Limb (tissue), 2 donors: ENCODE results near the gene HSPH1.

Experiments
- DNase-seq, 2 donors: peaks; one replicate each; pipeline ENCODE4 v3.0.0-alpha.2; 2016; ENCODE audit errors: extremely low spot score in 2 of 2

HSPH1 gene

GRCh38 chr13:31133621-31134020 is 28.1 kb downstream of the HSPH1 start:
- DNase-seq = no peak

DNA sequence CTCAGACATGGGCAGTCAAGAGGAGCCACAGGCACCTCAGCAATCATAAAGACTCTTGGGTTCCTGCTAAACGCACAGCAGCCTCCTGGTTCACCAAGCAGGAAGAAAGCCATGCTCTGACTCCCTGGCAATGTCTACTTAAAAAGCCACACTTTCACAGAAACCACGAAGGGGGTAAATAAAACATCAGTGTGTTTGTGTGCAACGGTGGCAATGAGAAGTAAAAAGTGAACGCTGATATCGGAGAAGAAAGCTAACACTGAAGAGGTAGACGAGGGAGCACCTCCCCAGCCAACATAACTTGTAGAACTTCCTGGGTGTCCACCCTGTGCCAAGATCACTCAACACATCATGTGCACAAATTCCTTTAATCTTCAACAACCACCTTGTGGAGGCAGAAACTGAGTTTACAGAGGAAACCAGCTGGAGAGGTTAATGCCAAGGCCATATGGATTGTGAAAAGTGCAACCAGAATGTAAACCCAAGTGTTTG is 30.2 kb downstream of the HSPH1 start:
- no peak for DNase-seq

DNA sequence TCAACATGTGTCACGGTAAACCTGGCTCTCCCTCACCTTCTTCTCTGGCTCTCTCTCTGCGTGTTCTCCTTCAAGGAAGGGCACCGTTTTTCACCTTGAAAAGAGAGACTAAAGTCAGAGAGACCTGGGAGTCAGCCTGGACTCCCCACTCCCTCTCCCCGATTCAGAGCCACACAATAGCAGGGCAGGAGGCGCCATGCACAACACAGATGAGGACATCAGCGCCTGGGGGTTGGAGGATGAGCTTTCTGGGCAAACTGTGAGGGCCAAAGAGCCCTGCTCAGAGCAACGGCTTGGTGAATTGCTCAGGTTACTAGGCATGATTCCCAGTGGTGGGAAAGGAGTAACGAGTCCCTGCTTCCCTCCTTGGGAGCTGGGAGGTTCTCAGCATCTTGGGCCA is 32.3 kb downstream of the HSPH1 start:
- DNase-seq = no peak

DNA sequence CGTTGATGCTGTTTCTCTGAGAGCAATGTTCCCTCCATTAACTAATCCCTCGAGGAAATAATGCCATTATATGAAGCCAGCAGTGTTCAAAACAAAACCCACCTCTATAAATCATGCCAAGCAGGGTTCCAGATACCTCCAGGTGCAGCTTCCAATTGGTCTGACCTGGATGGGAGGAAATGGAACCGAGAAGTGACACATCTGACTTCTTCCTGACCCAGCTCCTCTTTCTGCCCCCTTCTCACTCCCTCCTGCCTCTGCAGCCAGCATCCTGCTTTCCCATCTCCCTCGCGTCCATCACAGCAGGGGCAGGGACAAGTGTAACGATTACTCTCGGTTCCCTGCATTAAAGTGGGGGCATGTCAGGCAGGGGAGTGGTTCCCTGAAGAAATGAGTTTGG is 37.5 kb downstream of the HSPH1 start:
- DNase-seq = no peak

DNA sequence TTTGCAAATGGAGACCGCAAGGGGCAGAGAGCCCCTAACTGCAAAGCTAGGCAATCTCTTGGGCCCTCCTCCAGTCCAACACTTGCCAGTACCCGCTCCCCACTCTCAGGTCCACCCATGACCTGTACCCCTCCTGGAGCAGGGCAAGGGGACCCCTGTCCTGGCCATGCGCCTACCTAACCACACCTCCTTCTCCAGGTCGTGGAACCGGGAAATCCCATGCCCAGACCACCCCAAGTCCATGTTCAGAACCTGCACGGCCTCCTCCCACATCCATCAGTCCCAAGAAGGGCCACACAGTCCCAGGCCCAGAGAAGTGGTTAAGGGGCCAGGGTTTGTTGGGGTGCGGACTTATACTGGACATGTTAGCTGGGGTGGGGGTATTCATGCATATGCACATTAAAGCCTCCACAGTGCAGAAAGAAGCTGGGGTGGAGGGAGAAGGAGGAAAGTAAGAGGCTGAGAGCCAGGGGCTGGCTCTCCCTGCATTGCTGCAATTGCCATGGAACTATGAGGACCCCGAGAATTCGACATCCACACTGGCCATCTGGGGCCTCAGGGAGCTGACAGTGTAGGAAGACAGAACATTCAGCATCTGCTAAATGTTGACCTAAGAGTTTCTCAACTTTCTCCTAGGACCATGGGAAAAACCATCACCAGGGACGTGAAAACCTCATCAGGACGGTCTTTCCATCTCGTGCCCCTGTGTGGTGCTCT is 39.0 kb downstream of the HSPH1 start:
- DNase-seq = no peak

DNA sequence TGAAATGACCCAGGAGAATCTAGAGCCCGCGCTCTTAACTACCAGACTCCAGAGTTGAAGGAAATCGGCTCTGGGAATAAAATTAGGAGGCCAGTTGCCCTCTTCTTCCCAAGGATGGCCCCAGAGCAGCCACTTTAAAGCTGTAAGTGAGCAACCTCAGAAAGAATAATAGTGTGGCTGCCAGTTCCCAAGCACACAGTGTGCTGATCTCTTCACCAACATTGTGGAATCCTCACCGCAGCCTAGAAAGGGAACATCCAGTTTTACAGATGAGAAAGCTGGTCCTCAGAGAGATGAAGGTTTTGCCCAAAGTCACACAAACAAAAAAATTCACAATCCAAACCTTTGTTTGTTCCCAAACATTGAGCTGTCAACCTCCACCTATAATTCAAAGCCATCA is 39.6 kb downstream of the HSPH1 start:
- no peak for DNase-seq

DNA sequence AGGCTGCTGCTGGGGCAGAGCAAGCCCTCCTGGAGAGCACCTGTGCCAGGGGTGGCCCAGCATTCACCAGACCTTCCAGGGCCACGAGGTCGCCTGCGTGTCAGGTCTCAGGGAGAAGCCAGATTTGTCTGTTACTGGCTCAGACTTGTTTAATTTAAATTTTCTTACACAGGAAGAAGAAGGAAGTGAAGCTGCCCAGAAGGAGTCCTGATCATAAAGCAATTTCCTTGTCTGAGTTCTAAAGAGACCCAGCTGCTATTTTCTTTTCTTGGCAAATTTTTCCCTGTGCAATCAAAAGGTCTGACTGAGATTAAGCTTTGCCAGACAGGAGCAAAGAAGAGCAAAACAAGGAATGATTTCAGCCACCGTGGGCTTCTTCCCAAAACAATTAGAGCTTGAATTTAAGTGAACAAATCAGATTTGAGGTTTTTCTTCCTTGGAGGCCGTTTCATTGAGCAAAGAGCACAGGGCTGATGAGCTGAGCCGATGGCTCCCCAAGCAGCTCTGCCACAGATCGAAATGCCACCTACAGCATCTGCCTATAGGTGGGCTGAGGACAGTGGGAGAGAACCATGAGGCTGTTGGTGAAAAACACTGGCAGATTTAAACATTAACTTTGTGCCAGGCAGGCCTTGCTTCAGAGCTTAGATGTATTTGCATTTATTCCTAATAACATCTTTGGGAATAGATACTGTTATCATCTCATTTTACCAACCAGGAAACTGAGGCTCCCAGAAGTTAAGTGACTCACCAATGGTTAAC is 40.1 kb downstream of the HSPH1 start:
- peak in 1 of 2 donors; percentile 2 for DNase-seq

DNA sequence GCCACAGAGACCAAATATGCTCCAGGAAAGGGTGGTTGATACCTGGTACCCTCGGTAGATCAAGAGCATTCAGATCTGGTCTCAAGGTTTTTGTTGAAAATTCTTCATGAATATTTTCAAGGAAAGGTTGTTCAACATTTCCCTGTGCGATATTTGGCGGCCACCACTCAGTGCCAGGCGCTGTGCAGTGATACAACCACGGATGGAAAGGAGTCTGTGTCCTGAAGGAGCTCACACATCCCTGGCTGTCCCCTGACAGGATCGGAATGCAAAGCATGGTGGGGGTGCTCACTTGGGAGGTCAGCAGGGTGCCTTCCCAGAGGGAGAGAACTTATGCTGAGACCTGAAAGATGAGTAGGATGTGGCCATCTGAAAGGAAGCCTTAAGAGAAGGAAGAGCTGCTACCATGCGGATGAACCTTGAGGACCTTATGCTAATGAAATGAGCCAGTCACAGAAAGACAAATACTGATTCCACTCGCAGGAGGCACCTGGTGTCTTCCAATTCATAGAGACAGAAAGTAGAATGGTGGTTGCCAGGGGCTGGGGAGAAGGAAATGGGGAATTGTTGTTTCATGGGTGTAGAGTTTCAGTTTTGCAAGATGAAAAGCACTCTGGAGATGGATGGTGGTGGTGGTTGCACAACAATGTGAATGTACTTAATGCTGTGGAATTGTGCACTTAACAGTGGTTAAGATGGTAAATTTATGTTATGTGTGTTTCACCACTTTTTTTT is 41.6 kb downstream of the HSPH1 start:
- no peak for DNase-seq

DNA sequence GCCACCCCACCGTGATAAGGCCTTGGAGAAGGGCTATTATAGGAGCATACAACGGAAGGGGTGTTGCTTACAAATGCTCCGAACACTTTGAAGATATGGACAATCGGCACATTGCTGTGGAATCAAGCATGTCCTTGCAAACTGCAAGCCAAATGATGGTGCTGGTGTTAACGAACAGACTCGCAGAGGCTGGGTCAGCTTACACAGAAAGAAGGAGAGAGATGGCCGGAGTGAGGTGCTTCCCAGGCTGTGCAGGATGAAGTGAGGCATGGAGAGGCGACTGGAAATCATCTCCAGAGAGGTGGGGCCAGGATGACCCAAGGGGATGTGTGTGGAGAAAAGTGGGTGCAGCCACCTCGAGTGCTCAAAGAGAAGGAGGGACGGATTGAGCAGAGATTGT is 42.2 kb downstream of the HSPH1 start:
- no peak for DNase-seq

- DNase-seq = no peak
Observed at GRCh38 chr13:31116224-31116623, 45.5 kb downstream of the HSPH1 start.

DNA sequence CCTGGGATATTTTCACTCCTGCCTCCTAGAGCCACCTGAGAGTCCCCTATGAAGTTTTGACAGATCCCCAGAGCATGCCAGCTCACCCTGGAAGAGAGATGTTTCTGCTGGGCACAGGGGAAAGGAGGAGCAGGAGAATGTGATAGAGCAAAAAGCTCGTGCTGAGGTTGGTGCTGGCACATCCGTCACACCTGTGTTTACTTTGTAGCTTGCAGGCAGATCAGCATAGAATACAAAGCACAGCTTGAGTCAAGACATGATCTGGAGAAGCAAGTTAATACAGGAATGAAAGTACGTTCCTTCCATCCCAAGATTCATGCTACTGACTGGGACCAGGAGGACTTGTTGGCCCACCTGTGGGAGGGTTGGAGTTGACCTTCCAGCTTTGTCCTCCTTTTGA is 46.1 kb downstream of the HSPH1 start:
- DNase-seq = no peak

- no peak for DNase-seq
Observed at GRCh38 chr13:31114641-31115040, 47.1 kb downstream of the HSPH1 start.

GRCh38 chr13:31111136-31111535 is 50.6 kb downstream of the HSPH1 start:
- no peak for DNase-seq

- DNase-seq = no peak
Observed at GRCh38 chr13:31110617-31111016, 51.1 kb downstream of the HSPH1 start.

- DNase-seq = no peak
Observed at GRCh38 chr13:31110169-31110568, 51.5 kb downstream of the HSPH1 start.

DNA sequence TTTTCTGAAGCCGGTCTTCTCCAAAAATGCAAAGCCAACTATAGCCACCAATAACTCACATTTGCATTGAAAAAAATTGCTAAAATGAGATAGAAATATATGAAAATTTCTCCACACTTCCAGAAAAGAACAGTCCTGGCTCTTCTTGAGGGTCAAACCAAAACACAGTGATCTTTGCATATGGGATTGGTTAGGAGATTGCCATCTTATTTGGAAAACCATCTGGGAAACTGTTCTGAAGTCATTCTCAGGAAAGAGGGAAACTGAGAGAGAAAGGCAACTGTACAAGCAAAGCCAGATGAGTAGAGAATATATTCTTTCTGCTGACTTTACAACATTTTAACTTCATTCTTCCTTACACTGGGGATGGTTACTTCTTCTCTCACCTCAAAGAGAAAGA is 54.6 kb downstream of the HSPH1 start:
- no peak for DNase-seq

GRCh38 chr13:31105856-31106255 is 55.8 kb downstream of the HSPH1 start:
- DNase-seq = no peak

- no peak for DNase-seq
Observed at GRCh38 chr13:31105020-31105795, 56.5 kb downstream of the HSPH1 start.

GRCh38 chr13:31102905-31103304 is 58.8 kb downstream of the HSPH1 start:
- DNase-seq = no peak

DNA sequence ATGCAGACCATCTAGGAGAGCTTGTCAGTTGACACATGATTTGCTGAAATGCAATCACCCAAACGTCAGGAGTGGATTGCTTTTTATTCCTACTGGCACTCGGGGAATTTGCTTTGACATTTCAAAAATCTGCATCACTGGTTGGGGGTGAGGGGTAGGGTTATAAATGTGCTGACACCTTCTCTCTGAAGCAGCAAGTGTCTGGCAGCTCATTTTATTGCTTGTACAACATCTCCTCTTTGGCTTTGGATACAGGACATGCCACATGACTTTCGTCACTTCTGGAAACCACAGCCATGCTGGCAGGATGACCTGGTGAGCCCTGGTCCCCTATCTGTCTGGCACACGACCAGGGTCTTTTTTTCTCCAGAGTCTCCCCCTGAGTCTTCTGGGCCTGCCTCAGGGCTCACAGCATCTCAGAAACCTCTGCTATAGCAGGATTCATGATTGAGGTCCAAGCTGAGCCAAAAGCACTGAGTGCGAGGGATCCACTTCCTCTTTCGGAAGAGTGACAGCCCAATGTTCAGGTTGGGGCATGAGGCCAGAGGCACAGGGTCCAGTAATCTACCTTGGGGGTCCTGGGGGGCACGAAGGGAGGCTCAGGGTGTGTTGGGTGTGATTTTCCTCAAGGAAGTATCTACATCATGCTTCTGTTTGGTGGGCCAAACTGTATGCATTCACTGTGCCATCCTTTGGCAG is 60.1 kb downstream of the HSPH1 start:
- DNase-seq = no peak

GRCh38 chr13:31100721-31101120 is 61.0 kb downstream of the HSPH1 start:
- DNase-seq = no peak
